Kidney glomerular epithelial cell (primary cell): ENCODE data around the gene GNG7.
"Not testable (repeated sequence)": the region's sequence is repeated elsewhere in the genome, so short reads cannot be mapped to it uniquely, and the experiment has no call there.

Source experiments
- DNase-seq: peaks from one replicate; lab custom pipeline; 2025; lab: John Stamatoyannopoulos, UW

The GNG7 gene

GRCh38 chr19:2675892-2676291 lies 26.6 kb downstream of the GNG7 start:
- no peak for DNase-seq

- no peak for DNase-seq
These were observed 32.3 kb downstream of the GNG7 start for GRCh38 chr19:2670217-2670616.

DNA sequence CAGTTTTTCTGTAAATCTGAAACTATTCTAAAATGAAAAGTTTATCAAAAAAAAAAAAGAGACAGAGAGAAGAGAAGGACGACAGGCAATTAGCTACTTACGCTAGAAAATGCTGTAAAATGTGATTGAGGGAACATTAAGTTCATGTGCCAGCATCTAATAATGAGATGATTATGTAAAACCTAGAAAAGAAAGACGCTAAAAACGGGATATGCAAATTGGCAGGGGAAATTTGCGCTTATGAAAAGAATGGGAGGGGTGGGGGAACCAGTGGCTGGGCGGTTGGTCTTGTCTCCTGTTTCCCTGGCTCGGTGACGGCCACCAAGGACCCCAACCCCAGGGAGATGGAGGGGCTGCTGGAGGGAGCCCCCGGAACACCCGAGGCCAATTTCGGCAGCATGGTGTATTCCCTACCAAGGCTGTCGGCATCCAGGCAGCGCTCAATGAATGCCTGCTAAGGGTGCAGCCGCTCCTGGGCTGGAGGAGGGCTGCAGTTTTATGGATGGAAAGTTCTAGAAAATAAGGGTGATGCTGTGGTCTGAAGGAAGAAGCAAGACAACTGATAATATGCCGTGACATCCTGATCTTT lies 34.2 kb downstream of the GNG7 start:
- no peak for DNase-seq

- DNase-seq: not testable (repeated sequence)
These were observed 35.1 kb downstream of the GNG7 start for GRCh38 chr19:2667349-2667748.

GRCh38 chr19:2666344-2666994 lies 36.0 kb downstream of the GNG7 start:
- no peak for DNase-seq

DNA sequence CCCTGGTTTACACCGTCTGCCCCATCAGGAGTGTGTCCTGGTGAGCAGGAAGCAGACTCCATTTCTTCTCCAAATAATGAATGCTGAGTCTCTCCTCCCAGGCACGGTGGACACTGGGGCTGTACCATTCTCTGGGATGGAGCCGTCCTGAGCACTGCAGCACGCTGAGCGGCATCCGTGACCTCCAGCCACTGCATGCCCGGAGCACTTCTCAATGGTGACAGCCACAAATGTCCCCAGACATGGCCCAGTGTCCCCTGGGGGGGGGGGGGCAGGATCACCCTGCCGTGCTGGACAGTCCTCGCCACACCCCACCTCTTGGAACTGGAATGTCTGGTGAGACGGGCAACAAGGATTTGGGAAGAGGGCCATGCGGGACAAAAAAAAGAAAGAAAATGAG lies 37.4 kb downstream of the GNG7 start:
- no peak for DNase-seq

DNA sequence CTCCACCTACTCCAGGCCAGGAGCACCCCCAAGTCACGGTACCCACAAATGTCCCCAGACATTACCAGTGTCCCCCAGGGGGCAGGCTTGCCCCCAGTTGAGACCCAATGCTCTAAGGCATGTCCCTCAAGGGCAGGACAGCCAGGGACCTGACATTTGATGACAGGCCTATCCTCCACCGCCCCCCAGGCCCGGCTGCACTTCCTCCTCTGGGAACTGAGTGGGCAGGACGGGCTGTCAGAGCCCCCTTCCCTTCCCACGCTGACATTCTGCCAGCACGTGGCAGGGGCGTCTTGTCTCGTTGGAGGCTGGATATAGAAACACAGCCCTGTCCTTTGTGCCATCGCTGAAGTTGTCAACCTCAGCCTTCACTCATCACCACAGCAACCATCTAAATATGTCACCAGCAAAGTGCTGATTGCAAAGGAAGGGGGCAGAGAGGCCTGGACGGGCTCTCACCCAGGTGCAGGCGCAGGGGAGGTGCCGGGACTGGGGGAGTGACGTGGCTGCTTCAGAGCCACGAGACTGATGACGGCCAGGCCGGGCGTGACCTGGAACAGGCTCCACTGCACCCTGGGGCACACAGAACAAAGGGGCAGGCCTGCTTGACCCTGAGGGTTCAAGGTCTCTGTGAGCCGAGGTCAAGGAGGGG lies 38.4 kb downstream of the GNG7 start:
- DNase-seq: no peak

DNA sequence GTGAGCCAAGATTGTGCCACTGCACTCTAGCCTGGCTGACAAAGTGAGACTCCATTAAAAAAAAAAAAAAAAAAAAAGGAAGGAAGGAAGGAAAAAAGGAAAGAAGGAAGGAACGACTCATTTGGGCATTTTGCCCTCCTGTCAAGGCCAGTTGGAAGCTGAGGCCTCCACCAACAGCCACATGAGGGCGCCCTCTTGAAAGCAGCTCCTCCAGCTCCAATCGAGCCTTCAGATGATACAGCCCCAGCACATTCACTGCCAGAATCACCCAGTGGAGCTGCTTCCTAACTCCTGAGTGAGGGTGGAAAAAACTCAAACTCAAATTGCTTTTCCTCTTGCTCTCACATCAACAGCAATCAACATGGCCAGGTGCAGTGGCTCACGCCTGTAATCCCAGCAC lies 40.9 kb downstream of the GNG7 start:
- no peak for DNase-seq

DNA sequence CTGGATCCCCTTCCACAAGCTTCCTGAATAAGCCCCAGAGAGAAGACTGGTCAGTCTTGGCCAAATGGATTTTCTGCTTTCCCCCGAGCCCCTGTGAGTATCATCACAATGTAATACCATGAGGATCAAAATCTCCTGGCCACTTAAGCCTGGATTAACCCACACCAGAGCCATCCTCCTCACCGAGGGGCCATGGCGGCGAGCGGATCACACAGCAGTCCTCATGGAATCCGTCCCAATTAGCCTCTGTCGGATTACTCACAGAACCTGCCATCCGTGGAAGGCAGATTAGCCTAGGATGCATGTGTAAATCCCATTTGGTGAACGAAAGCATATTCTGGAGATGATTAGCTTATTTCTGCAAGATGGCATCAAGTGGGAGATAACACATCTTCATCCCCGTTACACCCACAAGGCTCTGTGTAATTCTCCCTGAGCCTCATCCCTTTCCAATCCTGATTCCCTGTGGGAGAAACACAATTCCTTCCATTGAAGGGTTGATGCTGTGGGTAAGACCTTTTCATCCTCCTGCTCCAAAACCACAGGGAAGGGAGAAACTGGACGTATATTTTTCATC lies 42.5 kb downstream of the GNG7 start:
- no peak for DNase-seq

DNA sequence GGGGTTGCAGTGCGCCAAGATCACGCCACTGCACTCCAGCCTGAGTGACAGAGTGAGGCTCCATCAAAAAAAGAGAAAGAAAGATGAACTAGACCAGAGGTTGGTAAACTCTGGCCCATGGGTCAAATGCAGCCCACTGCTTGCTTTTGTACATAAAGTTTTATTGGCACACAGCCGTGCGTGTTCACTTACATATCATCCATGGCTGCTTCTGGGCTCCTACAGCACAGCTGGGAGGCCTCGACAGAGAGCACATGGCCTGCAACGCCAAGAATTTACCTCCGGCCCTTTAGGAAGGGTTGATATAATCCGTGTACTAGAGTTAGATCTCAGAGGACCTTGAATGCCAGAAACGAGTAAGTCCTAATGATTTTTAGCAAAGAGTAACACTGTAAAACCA lies 46.0 kb downstream of the GNG7 start:
- no peak for DNase-seq

- DNase-seq: no peak
These were observed 48.5 kb downstream of the GNG7 start for GRCh38 chr19:2653710-2654707.

DNA sequence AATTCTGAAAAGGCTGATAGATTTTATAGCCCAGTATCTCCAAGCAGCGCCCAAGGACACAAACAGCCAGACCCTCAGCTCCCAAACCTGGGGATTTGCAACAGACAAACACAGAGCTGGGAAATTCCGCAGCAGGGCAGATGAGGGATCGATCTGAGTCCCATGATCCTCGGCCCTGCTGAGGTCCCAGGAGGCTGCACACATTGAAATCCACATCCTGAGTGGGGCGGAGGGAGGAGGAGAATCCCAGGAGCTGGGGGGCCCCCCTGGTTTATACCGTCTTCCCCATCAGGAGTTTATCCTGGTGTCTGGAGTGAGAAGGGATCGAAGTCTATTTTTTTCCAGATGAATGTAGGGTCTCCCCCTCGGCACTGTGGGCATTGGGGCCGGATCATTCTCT lies 49.3 kb downstream of the GNG7 start:
- no peak for DNase-seq

DNA sequence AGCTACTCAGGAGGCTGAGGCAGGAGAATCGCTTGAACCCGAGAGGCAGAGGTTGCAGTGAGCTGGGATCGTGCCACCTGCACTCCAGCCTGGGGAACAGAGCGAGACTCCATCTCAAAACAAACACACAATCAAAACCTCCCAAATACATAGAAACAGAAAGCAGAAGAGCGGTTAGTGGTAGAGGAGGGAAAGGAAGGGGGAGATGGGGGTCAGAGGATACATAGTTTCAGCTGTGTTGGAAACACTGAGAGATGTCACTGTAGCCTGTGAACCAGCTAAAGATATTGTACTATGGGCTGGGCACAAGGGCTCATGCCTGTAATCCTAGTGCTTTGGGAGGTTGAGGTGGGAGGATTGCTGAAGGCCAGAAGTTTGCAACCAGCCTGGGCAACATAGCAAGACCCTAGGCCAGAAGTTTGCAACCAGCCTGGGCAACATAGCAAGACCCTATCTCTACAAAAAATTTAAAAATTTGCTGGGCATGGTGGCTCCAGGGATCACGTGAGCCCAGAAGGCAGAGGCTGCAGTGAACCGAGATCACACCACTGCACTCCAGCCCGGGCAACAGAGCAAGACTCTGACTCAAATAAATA lies 49.9 kb downstream of the GNG7 start:
- DNase-seq: no peak

DNA sequence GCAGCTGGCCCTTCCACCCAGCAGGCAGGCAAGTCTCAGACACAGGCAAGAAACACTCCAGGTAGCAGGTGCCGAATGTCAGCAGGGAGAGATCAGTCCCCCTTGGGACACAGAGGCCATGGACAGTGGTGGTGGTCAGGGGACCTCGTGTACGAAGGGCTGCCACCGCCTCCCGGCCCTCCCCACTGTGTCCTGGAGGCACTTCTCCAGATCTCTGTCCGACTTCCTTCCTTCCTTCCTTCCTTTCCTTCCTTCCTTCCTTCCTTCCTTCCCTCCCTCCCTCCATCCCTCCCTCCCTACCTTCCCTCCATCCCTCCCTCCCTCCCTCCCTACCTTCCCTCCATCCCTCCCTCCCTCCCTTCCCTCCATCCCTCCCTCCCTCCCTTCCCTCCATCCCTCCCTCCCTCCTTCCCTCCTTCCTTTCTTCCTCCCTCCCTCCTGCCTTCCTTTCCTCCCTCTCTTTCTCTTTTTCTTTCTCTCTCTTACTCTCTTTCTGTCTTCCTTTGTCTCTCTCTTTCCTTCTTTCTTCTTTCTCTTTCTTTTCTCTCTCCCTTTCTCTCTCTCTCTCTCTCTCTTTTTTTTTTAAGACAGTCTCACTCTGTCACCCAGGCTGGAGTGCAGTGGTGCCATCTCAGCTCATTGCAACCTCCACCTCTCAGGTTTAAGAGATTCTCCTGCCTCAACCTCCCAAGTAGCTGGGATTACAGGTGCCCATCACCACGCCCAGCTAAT lies 51.3 kb downstream of the GNG7 start:
- not testable (repeated sequence) for DNase-seq

GRCh38 chr19:2650515-2650914 lies 52.0 kb downstream of the GNG7 start:
- no peak for DNase-seq

DNA sequence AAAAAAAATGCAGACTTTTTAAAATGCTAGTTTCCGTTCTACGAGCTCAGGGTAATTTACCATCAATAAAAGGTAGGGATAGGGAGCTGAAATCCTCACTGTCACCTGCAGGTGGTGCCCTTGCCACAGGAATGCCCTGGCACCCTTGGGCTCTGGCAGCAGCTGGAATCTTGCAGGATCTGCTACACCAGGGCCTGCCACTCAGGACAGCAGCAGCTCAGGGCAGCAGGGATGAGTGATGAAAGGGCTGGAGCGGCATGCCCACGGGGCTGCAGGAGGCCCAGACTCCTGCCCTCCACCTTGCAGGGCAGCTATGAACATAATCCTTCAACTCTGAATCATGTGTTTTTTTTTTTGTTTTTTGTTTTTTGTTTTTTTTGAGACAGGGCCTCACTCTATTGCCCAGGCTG lies 54.0 kb downstream of the GNG7 start:
- DNase-seq: peak; percentile 65

GRCh38 chr19:2648099-2648498 lies 54.4 kb downstream of the GNG7 start:
- DNase-seq: no peak

DNA sequence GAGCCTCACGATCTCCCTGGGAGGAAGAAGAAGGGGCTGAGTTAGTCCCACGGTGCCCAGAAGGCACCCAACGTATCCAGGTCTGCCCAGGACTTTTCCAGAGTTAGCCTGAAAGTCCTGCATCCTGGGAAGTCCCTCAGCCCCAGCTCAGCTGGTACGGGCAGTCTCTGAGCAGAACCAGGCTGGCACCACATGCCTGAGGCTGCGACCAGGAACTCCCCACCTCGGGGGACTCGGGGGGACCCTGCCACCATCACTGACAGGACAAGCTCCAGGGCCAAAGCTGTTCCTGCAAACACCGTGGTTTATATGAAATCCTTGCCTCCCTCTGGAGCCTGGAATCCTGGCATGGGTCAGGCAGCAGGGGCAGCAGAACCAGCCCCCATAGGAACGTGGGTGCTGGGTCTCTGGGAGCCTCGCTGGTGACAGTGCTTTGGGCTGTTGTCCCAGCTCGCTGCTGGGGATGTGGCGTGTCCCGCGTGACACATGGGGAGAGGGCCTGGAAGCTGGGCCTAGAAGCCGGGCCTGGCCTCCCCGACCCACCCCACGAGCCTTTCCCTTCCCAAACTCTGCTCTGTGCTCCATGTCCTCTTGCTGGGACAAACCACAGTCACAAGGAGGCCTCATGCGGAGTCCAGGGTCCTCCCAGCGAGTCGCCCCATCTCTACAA lies 55.5 kb downstream of the GNG7 start:
- no peak for DNase-seq

DNA sequence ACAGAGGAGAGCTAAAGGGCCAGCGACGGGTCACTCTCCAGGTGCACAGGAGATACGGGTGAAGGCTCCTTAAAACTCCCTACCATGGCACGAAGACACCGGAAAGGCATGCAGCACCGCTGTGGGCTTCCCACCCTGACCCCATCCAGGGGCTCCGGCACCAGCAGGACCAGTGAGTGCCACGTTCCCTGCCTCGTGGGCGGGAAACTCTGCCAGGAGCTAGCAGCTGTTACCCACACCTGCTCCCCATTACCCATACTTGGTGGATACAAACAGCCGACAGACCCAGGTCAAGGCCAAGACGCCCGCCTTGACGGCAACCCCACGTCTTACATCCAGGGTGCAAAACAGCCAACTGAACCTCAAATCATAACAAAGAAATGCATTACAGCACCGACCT lies 56.7 kb downstream of the GNG7 start:
- no peak for DNase-seq

- DNase-seq: not testable (repeated sequence)
These were observed 59.3 kb downstream of the GNG7 start for GRCh38 chr19:2643123-2643737.
